Activated CD8-positive, alpha-beta memory T cell treated with anti-CD3 and anti-CD28 coated beads, Interleukin-2, amount 50 U/mL, for 24 hours (primary cell): ENCODE measurements around the gene FGF2.
"Not testable (repeated sequence)": the region's sequence is repeated elsewhere in the genome, so short reads cannot be mapped to it uniquely, and the experiment has no call there.

Experiments
- DNase-seq: peaks from one replicate; pipeline ENCODE4 v3.0.0-alpha.2; 2020; ENCODE audit errors: extremely low read depth

The FGF2 gene

DNA sequence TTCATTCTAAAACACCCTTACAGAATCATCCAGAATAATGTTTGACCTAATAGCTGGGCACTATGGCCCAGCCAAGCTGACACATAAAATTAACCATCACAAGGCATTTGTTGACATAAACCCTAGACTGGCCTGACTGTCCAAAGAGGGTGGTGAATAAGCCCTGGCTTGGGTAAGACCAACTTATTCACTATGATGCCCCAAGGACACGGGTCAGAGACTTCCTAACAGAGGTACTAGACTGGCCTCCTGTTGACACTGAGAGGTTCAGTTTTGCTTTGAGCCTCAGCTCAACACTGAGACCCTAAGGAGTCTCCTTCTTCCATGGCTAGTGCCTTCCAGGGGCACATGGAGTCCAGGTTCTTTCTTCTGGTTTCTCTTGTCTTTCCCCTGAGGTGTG is 21.3 kb downstream of the FGF2 start:
- DNase-seq = no peak

DNA sequence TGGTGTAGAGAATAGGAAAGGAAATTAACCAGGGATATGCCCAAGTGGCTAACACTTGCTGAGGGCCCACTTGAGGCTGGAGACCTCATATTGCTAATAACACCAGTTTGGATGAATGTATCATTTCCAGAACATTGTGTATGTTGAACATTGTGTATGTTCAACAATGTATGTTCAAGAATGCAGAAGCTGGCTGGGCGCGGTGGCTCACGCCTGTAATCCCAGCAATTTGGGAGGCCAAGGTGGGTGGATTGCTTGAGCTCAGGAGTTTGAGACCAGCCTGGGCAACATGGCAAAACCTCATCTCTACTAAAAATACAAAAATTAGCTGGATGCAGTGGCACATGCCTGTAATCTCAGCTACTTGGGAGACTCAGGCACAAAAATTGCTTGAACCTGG is 23.2 kb downstream of the FGF2 start:
- not testable (repeated sequence) for DNase-seq

DNA sequence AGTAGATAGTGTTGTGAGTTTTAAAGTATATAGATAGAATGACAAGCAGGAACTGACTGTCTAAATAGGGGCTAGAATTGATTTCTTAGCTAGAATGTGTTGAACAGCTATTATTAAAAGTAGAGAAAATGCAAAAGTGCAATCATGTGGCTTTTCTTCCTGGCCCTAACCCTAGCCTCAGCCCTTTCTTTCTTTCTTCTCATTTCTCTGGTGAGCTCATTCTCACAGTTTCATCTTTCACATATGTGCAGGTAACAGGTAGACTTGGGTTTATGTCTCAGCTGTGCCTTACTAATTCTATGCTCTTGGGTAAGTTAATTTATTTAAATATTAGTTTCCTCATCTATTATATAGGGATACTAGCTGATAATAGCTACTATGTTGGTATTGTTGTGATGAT is 24.9 kb downstream of the FGF2 start:
- DNase-seq = no peak

DNA sequence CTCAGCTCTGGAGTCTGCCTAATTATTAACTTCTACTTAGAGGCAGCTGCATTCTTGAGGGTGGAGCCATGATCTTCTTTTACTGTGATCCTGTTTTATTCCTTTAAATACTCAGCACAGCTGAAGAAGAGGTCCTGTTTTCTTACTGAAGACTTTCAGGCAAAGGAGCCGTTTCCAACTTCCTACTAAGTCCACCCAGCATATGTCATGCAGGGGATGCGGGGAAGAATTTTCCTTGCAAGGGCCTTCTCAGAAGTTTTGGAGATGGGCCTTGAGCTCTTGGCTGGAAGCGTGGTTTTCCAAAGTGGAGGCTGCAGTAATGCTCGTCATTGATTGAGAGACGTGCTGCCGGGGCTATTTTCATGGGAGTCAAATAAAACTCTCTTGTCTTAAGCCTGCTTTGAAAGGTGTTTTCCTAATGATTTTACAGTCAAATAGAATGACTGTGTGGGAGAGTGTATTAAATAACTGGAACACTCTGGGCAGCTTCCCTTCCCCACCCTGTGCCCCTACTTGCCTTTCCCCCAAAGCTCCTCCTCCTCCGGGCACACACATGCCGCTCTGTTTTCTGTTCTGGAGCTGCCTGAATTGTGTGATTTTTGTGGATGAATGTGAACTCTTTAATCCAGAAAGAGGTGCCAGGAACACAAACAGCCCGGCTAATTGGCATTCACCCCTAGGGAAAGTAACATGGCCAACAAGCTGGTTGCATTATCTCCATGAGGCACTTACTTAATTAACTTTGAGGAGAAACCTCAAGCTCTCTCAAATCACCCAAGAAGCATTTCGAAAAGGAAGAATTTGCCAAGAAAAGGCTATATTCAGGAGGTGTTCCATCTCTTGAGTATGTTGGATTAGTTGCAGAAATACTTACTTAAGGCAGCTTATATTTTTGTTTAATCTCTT is 28.1 kb downstream of the FGF2 start:
- DNase-seq = no peak

DNA sequence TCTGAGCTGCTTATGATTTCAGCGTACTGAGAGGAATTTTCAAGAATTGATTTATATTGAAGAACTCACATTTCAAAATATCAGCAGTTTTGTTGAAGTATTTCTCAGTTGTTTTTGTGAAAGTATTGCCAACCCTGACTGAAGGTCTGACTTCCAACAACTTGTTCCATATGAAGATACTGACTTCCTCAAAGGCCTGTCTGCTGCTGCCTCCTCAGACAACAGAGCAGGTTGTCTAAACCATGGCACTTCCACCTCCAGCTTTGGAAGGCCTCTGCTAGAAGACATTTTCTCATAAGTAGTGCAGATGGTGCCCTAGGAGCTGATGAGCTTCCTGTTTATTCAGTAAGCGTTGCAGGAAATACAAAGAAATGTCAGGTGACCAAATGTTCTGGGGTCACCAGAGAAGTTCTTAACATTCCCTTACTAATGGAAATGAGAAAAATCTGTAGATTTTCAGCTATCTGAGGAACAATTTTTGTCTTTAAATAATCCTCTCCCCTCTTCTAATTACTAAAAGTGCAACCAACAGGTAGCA is 28.8 kb downstream of the FGF2 start:
- DNase-seq = no peak

DNA sequence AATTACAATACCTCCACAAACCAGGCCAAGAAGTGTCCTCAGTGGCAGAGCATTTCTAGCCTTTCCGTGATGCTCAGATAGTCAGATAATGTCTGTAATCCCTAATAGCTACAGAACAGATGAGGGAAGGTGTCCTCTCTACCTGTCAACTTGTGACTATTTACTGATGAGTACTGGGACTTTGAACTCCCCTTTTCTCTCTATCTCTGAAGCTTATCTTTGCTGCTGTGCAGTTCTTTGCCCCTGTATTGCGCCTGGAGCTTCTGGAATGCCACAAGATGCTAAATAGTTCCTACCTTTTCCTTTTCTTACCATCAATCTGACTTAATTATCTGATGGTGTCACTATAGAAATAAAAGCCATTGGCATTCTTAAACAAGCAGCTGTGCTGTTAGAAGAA is 30.5 kb downstream of the FGF2 start:
- no peak for DNase-seq

DNA sequence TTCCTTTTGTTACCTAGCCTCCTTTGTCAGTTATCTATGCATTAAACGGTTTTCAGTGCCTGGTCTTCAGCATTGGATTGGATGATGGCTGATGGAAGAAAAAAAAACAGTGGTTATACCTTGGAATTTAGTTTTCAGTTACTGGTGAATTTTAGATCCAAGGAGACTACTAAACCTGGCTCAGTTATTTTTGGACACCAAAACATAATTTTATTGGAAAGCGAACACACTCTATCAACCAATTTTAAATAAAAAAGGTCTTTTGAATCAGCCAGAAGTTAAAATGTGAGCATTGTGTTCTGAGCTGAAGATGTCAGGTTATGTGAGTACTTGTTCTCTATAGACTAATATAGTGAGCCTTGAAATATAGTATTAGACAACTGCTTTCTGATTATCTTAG is 32.1 kb downstream of the FGF2 start:
- DNase-seq = no peak

DNA sequence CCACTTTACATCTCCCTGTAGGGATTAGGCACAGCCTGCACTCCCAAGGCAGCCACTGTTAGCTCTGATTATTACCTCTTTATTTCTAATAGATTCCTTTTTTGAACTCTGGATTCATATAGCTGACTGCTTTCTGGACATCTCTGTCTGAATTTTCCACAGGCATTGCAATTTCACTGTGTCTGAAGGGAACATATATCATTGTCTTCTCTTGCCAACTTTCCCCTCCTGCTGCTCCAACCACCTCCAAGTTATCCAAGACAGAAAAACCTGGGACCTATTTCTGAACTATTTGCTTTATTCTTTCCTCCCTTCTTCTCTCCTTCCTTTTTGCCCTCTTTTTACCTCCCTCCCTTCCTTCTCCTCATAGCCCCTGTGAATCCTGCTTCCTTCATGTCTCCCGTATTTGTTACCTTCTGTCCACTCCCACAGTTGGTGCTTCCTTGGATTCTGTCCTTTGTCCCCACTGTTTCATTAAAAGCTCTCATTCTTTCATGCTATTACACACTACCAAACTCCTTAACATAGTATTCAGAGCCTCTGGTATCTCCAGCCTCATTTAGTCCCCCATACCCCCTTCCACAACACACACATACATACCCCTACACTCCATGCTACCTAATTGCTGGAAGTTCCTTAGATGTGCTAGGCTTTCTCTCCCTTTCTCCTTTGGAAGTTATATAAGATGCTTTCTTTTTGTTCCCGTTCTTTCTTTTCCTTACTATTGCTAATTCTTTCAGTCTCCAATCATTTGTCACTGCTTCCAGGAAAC is 34.7 kb downstream of the FGF2 start:
- no peak for DNase-seq

DNA sequence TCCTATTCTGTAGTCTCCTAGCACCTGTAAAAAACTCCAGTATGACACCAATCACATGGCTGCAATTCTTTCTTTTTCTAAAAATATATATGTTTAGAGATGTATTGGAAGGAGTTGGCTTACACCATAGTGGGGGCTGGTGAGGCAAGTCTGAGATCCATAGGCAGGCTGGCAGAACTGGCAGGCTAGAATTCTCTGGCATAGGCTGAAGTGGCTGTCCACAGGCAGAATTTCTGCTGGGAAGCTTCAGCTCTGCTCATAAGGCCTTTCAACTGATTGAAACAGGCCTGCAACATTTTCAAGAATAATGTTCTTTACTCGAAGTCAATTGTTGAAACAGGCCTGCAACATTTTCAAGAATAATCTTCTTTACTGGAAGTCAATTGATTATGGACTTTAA is 37.0 kb downstream of the FGF2 start:
- DNase-seq = no peak

DNA sequence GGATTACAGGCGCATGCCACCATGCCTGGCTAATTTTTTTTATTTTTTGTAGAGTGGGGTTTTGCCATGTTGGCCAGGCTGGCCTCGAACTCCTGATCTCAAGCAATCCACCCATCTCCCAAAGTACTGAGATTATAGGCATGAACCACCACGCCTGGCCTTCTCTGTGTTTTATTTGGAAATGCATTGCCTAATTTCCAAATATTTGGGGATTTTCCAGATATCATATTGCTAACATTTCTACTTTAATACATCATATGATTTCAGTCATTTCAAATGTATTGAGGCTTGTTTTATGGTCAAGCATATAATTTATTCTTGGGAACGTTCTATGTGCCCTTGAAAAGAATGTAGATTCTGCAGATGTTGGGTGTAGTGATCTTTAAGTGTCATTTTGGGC is 38.8 kb downstream of the FGF2 start:
- no peak for DNase-seq

DNA sequence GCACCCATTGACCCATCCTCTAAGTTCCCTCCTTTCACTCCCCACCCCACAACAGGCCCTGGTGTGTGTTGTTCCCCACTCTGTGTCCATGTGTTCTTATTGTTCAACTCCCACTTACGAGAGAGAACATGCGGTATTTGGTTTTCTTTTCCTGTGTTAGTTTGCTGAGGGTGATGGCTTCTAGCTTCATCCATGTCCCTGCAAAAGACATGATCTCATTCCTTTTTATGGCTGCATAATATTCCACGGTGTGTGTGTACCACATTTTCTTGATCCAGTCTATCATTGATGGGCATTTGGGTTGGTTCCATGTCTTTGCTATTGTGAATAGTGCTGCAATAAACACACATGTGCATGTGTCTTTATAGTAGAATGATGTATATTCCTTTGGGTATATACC is 41.6 kb downstream of the FGF2 start:
- not testable (repeated sequence) for DNase-seq

DNA sequence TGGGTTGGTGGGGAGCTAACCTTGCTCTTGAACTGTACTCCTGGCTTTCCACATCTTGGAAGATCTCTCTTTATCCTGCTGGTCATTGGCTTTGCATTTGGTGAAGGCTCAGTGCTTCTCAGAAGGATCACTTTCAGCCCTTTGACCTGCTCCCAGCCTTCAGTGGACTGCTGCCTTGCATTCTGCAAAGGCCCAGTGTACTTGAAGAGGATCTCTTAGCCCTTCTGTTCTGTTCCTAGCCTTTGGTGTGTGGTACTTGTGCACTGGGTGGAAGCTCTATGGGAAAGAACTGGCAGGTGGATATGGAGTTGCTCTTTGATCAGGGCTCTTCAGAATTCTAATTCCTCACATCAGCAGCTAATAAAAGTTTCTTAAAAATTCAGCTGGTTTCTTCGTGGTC is 46.5 kb downstream of the FGF2 start:
- no peak for DNase-seq

DNA sequence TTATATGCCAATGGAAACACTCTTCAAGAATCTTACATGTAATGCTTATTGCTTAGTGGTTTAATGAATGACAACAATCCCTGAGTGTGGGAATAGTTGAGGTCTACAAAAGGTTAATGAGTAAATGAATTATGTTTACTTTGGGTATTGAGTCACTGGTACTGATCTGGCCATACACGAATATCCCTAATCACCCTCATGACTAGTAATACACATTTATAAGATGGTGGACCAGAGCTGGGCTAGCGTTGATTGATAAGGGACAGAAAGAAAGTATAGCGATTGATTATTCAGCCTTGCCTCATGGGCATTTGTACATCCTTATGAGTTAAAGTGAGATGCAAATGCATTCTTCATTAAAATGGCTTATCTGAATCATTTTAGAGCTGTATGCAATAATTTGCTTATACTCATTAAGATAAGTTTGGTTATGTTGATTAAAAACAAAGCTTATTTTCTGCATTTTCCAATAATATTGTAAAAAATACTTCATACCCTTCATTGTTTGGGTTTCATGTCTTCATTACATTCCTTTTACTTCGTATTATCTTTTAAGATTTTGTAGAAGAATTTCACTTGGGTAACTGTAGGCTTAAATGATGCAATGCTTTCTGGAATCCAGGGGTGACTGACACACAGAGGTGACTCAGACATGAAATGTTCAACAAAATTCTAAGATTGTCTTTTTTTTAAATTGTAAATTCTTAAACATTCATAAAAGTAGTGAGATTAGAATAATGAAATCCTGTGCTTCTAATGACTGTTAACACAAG is 47.4 kb downstream of the FGF2 start:
- no peak for DNase-seq

DNA sequence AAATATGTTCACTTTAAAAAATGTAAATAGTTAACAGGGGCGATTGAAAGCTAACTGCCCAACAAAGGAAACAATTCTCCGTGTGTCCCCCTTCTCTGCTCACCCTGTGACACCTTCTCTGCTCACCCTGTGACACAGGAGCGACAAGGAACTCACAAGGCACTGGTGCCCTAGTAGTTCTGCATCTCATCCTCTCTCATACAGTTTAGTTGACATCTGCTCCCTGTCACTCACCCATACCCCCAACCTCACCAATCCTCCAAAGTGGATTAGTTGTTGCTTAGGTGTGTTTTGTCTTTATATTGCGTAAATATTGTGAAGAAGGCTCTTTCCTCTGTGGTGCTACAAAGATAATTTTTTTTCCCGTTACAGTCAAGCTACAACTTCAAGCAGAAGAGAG is 49.3 kb downstream of the FGF2 start:
- no peak for DNase-seq

DNA sequence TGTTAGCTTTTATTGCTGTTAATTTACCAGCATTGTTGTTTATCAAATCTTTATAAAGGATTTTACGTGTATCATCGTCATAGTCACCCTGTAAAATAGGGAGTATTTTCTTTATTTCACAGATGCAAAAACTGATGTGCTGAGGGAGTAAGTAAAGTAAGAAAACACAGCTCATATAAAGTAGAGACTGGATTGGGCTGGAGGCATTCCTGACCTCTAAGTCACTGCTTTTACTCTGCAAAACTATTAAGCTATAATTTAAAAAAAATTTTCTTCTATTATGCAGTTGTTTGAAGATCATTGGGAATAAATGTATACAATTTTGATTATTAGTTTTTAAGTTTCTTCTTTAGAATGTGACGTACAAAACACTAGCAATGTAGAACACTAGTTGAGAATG is 49.8 kb downstream of the FGF2 start:
- no peak for DNase-seq

DNA sequence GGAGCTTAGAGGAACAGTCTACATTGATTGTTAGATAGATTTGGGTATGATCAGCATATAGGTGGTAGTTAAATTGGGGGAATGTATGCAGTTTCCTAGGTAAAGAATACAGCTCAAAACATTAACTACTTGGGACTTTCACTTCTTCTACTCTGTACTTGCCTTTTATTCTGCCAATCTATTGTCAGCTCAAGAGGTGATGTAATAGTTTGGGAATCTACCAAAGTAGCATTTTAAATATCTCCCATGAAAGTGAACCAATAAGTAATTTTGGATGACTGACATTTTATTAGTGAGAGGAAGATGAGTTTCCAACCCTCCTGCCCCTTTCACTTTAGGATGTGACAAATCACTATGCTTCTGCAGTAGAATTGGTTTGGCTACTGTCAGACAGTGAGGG is 52.4 kb downstream of the FGF2 start:
- DNase-seq = no peak

DNA sequence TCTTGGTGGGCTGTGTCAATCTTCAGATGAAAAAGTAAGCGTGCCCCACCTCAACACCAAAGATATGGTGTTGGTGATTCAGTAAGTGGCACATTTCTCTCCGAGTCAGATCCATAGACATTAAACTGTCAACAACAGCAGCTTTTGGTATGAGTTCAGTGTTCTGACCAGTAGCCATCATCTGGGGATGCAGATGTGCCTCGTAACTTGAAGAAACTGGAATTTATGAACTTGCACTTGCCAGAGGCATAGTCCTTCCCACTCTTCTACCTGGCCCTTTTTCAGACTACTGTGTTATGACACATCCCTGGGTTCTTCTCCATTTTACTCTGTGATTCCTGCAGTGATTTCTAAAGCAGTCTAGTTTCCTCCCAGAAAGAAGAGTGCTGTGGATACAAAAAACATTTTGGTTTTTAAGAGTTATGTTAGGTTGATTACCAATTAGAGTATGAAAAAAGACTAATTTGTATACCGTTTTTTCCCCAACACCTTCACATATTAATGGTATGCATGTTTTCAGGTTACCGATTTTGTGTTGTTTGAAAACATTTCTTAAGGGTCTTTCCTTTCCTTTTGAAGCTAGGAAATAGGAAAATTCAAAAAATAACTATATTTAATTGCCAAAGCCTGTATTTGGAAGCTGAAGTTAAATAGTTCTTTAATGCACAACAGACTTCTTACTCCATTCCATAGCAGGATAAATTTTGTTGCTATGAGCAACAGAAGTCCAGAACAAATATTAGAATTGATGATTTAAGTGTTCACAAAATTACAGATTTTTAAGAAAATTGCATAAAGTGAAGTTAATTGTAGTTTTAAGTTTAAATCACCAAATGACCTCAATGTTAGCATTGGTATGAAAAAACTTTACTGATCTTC is 56.5 kb downstream of the FGF2 start:
- DNase-seq = no peak

DNA sequence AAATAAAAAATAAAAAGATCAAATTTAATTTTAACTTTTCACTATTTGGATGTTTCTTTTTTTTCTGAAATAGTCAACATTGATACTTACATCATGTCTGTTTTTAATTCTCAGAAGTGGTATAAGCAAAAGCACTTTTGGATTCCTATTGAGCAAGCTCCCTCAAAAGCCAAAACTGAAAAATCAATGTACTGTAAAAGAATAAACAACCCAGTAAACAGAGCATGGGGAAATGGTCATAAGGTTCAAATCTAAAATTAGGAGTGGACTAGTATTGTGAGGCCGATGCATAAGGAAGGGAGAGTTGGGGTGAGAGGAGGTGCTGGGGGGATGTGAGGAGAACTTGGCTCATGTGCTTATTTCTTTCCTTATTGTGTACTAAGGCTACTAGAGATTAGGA is 57.9 kb downstream of the FGF2 start:
- DNase-seq = no peak

DNA sequence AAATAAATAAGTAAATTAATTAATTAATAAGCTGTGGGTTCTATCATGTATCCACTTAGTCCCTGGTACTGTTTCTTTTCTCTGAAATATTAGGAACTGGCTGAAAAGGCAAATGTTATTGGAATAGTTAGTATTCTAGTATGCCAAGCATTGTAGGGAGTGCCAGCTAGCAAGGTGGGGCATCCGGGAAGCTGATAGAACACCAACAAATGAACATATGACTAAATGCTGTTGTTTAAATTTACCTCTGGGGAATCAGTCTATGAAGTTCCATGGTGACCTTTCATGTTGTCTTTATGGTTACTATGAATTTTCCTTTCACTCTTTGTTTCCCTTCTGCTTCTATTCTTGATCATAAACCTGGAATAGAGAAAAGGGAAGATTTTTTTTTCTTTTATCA is 63.1 kb downstream of the FGF2 start:
- DNase-seq = no peak

DNA sequence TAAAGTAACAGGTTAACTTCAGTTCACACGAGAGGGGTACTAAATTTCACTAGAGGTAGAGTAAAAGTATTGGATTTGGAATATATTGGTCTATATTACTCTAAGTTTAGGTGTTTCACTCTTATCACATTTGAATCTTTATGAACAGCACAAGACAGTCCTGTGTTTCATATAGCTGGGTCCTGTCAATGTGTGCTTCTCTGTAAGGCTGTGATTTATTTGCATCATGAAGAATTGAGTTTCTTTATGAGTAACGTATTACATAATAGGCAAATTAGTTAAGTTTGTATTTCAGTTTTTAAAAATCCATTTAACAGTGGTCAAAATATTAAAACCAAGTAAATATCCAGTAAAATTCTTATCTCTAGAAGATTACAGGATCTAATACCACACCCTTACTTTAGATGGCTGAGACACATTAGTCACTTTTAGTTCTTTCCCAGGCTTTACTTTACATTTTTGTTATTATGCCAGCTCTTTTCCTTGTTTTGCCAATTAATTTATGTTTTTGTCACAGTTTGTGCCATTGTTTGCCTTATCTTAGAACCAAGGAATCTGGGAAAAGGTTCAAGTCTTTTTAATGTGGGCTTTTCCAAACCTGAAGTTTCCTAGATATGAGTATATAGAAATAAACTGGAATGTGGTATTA is 63.6 kb downstream of the FGF2 start:
- DNase-seq = no peak

DNA sequence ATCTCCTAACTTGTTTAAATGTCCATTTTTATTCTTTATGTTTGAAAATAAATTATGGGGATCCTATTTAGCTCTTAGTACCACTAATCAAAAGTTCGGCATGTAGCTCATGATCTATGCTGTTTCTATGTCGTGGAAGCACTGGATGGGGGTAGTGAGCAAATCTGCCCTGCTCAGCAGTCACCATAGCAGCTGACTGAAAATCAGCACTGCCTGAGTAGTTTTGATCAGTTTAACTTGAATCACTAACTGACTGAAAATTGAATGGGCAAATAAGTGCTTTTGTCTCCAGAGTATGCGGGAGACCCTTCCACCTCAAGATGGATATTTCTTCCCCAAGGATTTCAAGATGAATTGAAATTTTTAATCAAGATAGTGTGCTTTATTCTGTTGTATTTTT is 68.2 kb downstream of the FGF2 start:
- no peak for DNase-seq
